HEK293 (cell line): Measurements from ENCODE around the gene NCKAP1.

Experiments used
- GFI1B ChIP-seq: fragments of 450-650 bp; formaldehyde crosslinking; IDR thresholded peaks from 2 replicates; pipeline ENCODE4 v1.5.1; 2016; ENCODE audit warnings: missing biosample characterization, missing genetic modification characterization
- GLIS1 ChIP-seq: fragments of 450-650 bp; formaldehyde crosslinking; IDR thresholded peaks from 2 replicates; pipeline ENCODE4 v1.5.1; 2016; ENCODE audit warnings: missing biosample characterization, missing genetic modification characterization
- INSM2 ChIP-seq: fragments of 450-650 bp; formaldehyde crosslinking; IDR thresholded peaks from 2 replicates; pipeline ENCODE4 v1.5.1; 2016; ENCODE audit warnings: missing biosample characterization, missing genetic modification characterization
- KLF10 ChIP-seq: fragments of 450-650 bp; IDR thresholded peaks from 2 replicates; pipeline ENCODE4 v1.5.1; 2018; ENCODE audit warnings: missing biosample characterization, mild to moderate bottlenecking, missing genetic modification characterization
- PATZ1 ChIP-seq: fragments of 450-650 bp; formaldehyde crosslinking; IDR thresholded peaks from 2 replicates; pipeline ENCODE4 v1.5.1; 2016; ENCODE audit warnings: missing biosample characterization, missing genetic modification characterization
- PRDM6 ChIP-seq: fragments of 450-650 bp; formaldehyde crosslinking; IDR thresholded peaks from 2 replicates; pipeline ENCODE4 v1.5.1; 2017; ENCODE audit warnings: missing biosample characterization, missing genetic modification characterization
- ZBTB11 ChIP-seq: fragments of 450-650 bp; formaldehyde crosslinking; conservative IDR thresholded peaks from 2 replicates; pipeline ENCODE4 v1.5.1; 2016; ENCODE audit warnings: low read depth, missing biosample characterization, missing genetic modification characterization
- ZBTB7A ChIP-seq: fragments of 450-650 bp; formaldehyde crosslinking; IDR thresholded peaks from 2 replicates; pipeline ENCODE4 v1.5.1; 2016; ENCODE audit warnings: low read depth, missing biosample characterization, missing genetic modification characterization
- ZFP37 ChIP-seq: fragments of 450-650 bp; formaldehyde crosslinking; IDR thresholded peaks from 2 replicates; pipeline ENCODE4 v1.5.1; 2016; ENCODE audit warnings: missing biosample characterization, missing genetic modification characterization
- ZNF274 ChIP-seq, 2 experiments: fragments of 200-500 bp in 1 of 2; fragments of 450-650 bp in 1 of 2; sonication (Bioruptor generic) in 1 of 2; formaldehyde crosslinking in 1 of 2; IDR thresholded peaks; 2 replicates each; pipeline versions ENCODE4 v1.5.1 to v1.6.1; 2014 to 2016; ENCODE audit warnings: borderline replicate concordance in 1 of 2, inconsistent platforms in 1 of 2, low read length in 1 of 2, missing biosample characterization in 1 of 2, missing genetic modification characterization in 1 of 2
- ZNF341 ChIP-seq: fragments of 450-650 bp; formaldehyde crosslinking; IDR thresholded peaks from 2 replicates; pipeline ENCODE4; 2016; ENCODE audit warnings: low read depth, missing biosample characterization, missing genetic modification characterization
- ZNF366 ChIP-seq: fragments of 450-650 bp; formaldehyde crosslinking; conservative IDR thresholded peaks from 2 replicates; pipeline ENCODE4 v1.5.1; 2016; ENCODE audit warnings: missing biosample characterization, missing genetic modification characterization
- ZNF600 ChIP-seq: fragments of 450-650 bp; formaldehyde crosslinking; IDR thresholded peaks from 2 replicates; pipeline ENCODE4 v1.5.1; 2016; ENCODE audit warnings: missing biosample characterization, missing genetic modification characterization
- ZNF658 ChIP-seq: fragments of 450-650 bp; formaldehyde crosslinking; IDR thresholded peaks from 2 replicates; pipeline ENCODE4; 2016; ENCODE audit warnings: missing biosample characterization, missing genetic modification characterization
- ZNF660 ChIP-seq: fragments of 450-650 bp; IDR thresholded peaks from 2 replicates; pipeline ENCODE4 v1.5.1; 2018; ENCODE audit warnings: missing biosample characterization, mild to moderate bottlenecking, missing genetic modification characterization
- ZNF692 ChIP-seq: fragments of 450-650 bp; formaldehyde crosslinking; IDR thresholded peaks from 2 replicates; pipeline ENCODE4 v1.5.1; 2016; ENCODE audit warnings: missing biosample characterization, missing genetic modification characterization
- ZSCAN18 ChIP-seq: fragments of 450-650 bp; formaldehyde crosslinking; IDR thresholded peaks from 2 replicates; pipeline ENCODE4 v1.5.1; 2016; ENCODE audit warnings: missing biosample characterization, missing genetic modification characterization
- ZSCAN4 ChIP-seq: fragments of 450-650 bp; formaldehyde crosslinking; IDR thresholded peaks from 2 replicates; pipeline ENCODE4 v1.5.1; 2017; ENCODE audit warnings: missing biosample characterization, missing genetic modification characterization

The NCKAP1 gene

GRCh38 chr2:182949572-182950189, 88.6 kb downstream of the NCKAP1 start (continued):
- 0 out of 2 replicates have a peak, but pooled peaks have one; percentile 22 for TF ChIP-seq ZNF692
- no peak for TF ChIP-seq PRDM6 (tag by site-specific recombination)
- TF ChIP-seq INSM2 (tag by site-specific recombination): peak; percentile 65
- peak; percentile 40; the same call in 1 of the 2 replicates for TF ChIP-seq ZFP37 (tag by site-specific recombination)
- TF ChIP-seq ZNF341 (tag by site-specific recombination): no peak
- no peak for TF ChIP-seq ZSCAN18 (tag by site-specific recombination)
- TF ChIP-seq ZNF274 (IDR thresholded peaks at IDR 0.05; ENCODE audit: low read length): no peak
- TF ChIP-seq ZNF274 (tag by site-specific recombination; IDR thresholded peaks at IDR 0.05; ENCODE audit: borderline replicate concordance): no peak
- TF ChIP-seq PATZ1 (tag by site-specific recombination): peak; percentile 78
- TF ChIP-seq KLF10: peak; percentile 59; the same call in 1 of the 2 replicates
- TF ChIP-seq ZSCAN4: no peak
- TF ChIP-seq ZNF600 (tag by site-specific recombination): peak; percentile 63; the same call in 1 of the 2 replicates
- peak; percentile 48; the same call in 1 of the 2 replicates for TF ChIP-seq ZNF660 (tag by site-specific recombination)
- TF ChIP-seq GLIS1 (tag by site-specific recombination): peak; percentile 96
- peak; percentile 94 for TF ChIP-seq ZNF366 (tag by site-specific recombination)
- TF ChIP-seq ZBTB7A (tag by site-specific recombination): no peak
- TF ChIP-seq GFI1B: no peak
- TF ChIP-seq ZNF658 (tag by site-specific recombination): no peak
- no peak for TF ChIP-seq ZBTB11 (tag by site-specific recombination)
